ENCODE measurements around the gene ATXN7L2. TPM values are rescaled to one million over a fixed set of nuclear protein-coding genes. Genes with fewer than 3 reads are reported as not detected.

The ATXN7L2 gene
- total RNA-seq, 2 donors from 2014 or later: 5.1 to 6.1 TPM

DNA sequence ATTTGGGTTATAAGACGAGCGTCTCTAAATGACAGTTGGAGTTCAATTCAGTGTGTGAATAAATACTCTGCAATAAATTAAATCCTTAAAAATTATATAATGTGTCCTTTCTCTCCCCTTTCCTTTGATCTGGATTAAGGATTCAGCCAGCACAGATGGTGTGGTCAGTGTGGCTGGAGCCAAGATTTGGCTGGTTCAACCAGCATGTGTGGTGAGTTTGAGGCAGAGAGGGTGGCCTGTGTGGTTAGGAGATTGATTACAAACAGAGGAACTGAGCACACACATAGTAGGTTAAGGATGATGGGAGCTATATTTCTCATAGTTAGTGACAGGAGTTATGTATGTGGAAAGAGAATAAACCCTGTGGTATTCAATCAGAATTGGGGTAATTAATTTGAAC, 40.0 kb downstream of the ATXN7L2 start:
- no peak for TF ChIP-seq CTCF (conservative IDR thresholded peaks at IDR 0.05)
- Mint-ChIP-seq H3K36me3 (ENCODE audit: low read depth) (no peaks in the 10 kb centered on the region), H3K27ac (no peak overlapping the region), H3K27me3 (ENCODE audit: insufficient read depth) (peaks cover 20% of the 10 kb centered on the region), H3K4me1 (no peaks in the 10 kb centered on the region), H3K4me3 (no peak overlapping the region), H3K9me3 (peaks cover 5% of the 10 kb centered on the region)
- Histone ChIP-seq H3K4me3 (ENCODE audit: low read length) (no peak overlapping the region), H3K9ac (ENCODE audit: extremely low read depth, low read length, poor library complexity, severe bottlenecking) (no peak overlapping the region), H3K27me3 (ENCODE audit: control insufficient read depth, insufficient read depth, low read length, poor library complexity, severe bottlenecking) (peaks cover 4% of the 10 kb centered on the region), H3K36me3 (ENCODE audit: control insufficient read depth, insufficient read depth, low read length) (no peaks in the 10 kb centered on the region), H3K27ac (ENCODE audit: low read depth, low read length) (no peak overlapping the region), H3K4me1 (ENCODE audit: control insufficient read depth, insufficient read depth, low read length) (no peaks in the 10 kb centered on the region), H3K9me3 (ENCODE audit: control insufficient read depth, low read length) (no peaks in the 10 kb centered on the region)
- WGBS, 2 experiments (ENCODE audit: insufficient coverage in 1 of 2, insufficient read length in 1 of 2): no CpG with 5 or more reads among the region's 2 CpGs
- no peak for DNase-seq

GRCh38 chr1:109527098-109527811, 43.5 kb downstream of the ATXN7L2 start:
- Mint-ChIP-seq H3K4me1 (no peaks in the 10 kb centered on the region), H3K9me3 (peaks cover 5% of the 10 kb centered on the region), H3K4me3 (no peak overlapping the region), H3K27ac (no peak overlapping the region), H3K36me3 (ENCODE audit: low read depth) (no peaks in the 10 kb centered on the region), H3K27me3 (ENCODE audit: insufficient read depth) (peaks cover 3% of the 10 kb centered on the region)
- H3K27me3 ChIP-seq (ENCODE audit: control insufficient read depth, insufficient read depth, low read length, poor library complexity, severe bottlenecking): peaks cover 4% of the 10 kb centered on the region
- no peak for TF ChIP-seq CTCF (conservative IDR thresholded peaks at IDR 0.05)
- no peak overlapping the region for H3K9ac ChIP-seq (ENCODE audit: extremely low read depth, low read length, poor library complexity, severe bottlenecking)
- 87 to 92% methylated on average over 14 of the region's 14 CpGs for WGBS, 2 experiments (ENCODE audit: insufficient coverage in 1 of 2, insufficient read length in 1 of 2)
- H3K9me3 ChIP-seq (ENCODE audit: control insufficient read depth, low read length): no peaks in the 10 kb centered on the region
- DNase-seq: no peak
- no peaks in the 10 kb centered on the region for H3K36me3 ChIP-seq (ENCODE audit: control insufficient read depth, insufficient read depth, low read length)
- H3K27ac ChIP-seq (ENCODE audit: low read depth, low read length): no peak overlapping the region
- H3K4me3 ChIP-seq (ENCODE audit: low read length): no peak overlapping the region
- H3K4me1 ChIP-seq (ENCODE audit: control insufficient read depth, insufficient read depth, low read length): no peaks in the 10 kb centered on the region

GRCh38 chr1:109527846-109528695, 44.4 kb downstream of the ATXN7L2 start:
- DNase-seq: no peak
- peaks cover 2% of the 10 kb centered on the region for H3K4me1 Mint-ChIP-seq
- H3K4me1 ChIP-seq (ENCODE audit: control insufficient read depth, insufficient read depth, low read length): peaks cover 3% of the 10 kb centered on the region
- no peak overlapping the region for H3K9ac ChIP-seq (ENCODE audit: extremely low read depth, low read length, poor library complexity, severe bottlenecking)
- H3K27ac Mint-ChIP-seq: no peak overlapping the region
- H3K27me3 Mint-ChIP-seq (ENCODE audit: insufficient read depth): peaks cover 3% of the 10 kb centered on the region
- H3K4me3 ChIP-seq (ENCODE audit: low read length): no peak overlapping the region
- WGBS, 2 experiments (ENCODE audit: insufficient coverage in 1 of 2, insufficient read length in 1 of 2): 87 to 88% methylated on average over 5 to 9 of the region's 9 CpGs
- H3K27me3 ChIP-seq (ENCODE audit: control insufficient read depth, insufficient read depth, low read length, poor library complexity, severe bottlenecking): peaks cover 4% of the 10 kb centered on the region
- H3K36me3 Mint-ChIP-seq (ENCODE audit: low read depth): no peaks in the 10 kb centered on the region
- peaks cover 5% of the 10 kb centered on the region for H3K9me3 Mint-ChIP-seq
- H3K4me3 Mint-ChIP-seq: no peak overlapping the region
- H3K36me3 ChIP-seq (ENCODE audit: control insufficient read depth, insufficient read depth, low read length): no peaks in the 10 kb centered on the region
- no peak overlapping the region for H3K27ac ChIP-seq (ENCODE audit: low read depth, low read length)
- TF ChIP-seq CTCF (conservative IDR thresholded peaks at IDR 0.05): no peak
- H3K9me3 ChIP-seq (ENCODE audit: control insufficient read depth, low read length): no peaks in the 10 kb centered on the region

Measured in endodermal cell (in vitro differentiated cells).